DND-41 (cell line): ENCODE results near the gene ZNF451.

Experiments
- ATAC-seq: fragments of 200-7000 bp; cut with Tn5 transposase; 3 replicates; pipeline ENCODE4 v1.9.1; 2021; ENCODE audit warnings: low read depth; ENCODE audit not compliant: insufficient read depth
- DNase-seq: peaks from one replicate; pipeline ENCODE4 v3.0.0-alpha.2; 2020
- H2AFZ ChIP-seq: 2 replicates; pipeline ENCODE4 v1.6.0; 2012; ENCODE audit warnings: low read depth, low read length
- H3K27ac ChIP-seq: 2 replicates; pipeline ENCODE4 v1.5.1; 2012; ENCODE audit warnings: low read length, inconsistent platforms
- H3K27me3 ChIP-seq: fragments of 200-600 bp; sonication (generic); 2 replicates; pipeline ENCODE4 v1.6.0; 2012; ENCODE audit warnings: low read length, mild to moderate bottlenecking, inconsistent platforms; ENCODE audit not compliant: insufficient read depth, poor library complexity
- H3K36me3 ChIP-seq: 2 replicates; pipeline ENCODE4 v1.5.1; 2012; ENCODE audit warnings: low read length, inconsistent platforms; ENCODE audit not compliant: insufficient read depth
- H3K4me1 ChIP-seq: 2 replicates; pipeline ENCODE4 v1.5.1; 2012; ENCODE audit warnings: mild to moderate bottlenecking, low read length; ENCODE audit not compliant: insufficient read depth
- H3K4me2 ChIP-seq: 2 replicates; pipeline ENCODE4 v1.6.0; 2012; ENCODE audit warnings: mild to moderate bottlenecking, moderate library complexity, low read length, inconsistent platforms; ENCODE audit not compliant: insufficient read depth
- H3K4me3 ChIP-seq, 2 experiments: fragments of 200-600 bp in 1 of 2; shearing (Covaris generic) in 1 of 2; 2 replicates each; pipeline ENCODE4 v1.5.1; 2012 to 2016; ENCODE audit warnings: inconsistent platforms in 2 of 2, low read length in 2 of 2, mild to moderate bottlenecking in 2 of 2, low read depth in 1 of 2, moderate library complexity in 1 of 2
- H3K79me2 ChIP-seq: 2 replicates; pipeline ENCODE4 v1.6.0; 2012; ENCODE audit warnings: low read length, inconsistent platforms; ENCODE audit not compliant: insufficient read depth
- H3K9ac ChIP-seq: 2 replicates; pipeline ENCODE4 v1.6.0; 2012; ENCODE audit warnings: low read depth, mild to moderate bottlenecking, inconsistent platforms, low read length, moderate library complexity
- H3K9me3 ChIP-seq: 2 replicates; pipeline ENCODE4 v1.5.1; 2012; ENCODE audit warnings: low read length, moderate library complexity, mild to moderate bottlenecking, inconsistent platforms; ENCODE audit not compliant: insufficient read depth, severe bottlenecking
- H4K20me1 ChIP-seq: 2 replicates; pipeline ENCODE4 v1.6.0; 2012; ENCODE audit warnings: low read length; ENCODE audit not compliant: insufficient read depth
- CTCF ChIP-seq: IDR thresholded peaks from 2 replicates; pipeline ENCODE4 v1.5.1; 2012; ENCODE audit warnings: borderline replicate concordance, low read length, moderate library complexity, mild to moderate bottlenecking; ENCODE audit not compliant: poor library complexity, severe bottlenecking; ENCODE audit errors: extremely low read depth
- EZH2 ChIP-seq: IDR thresholded peaks from 3 replicates; pipeline ENCODE4 v1.6.1; 2012; ENCODE audit warnings: borderline replicate concordance, low read depth, mild to moderate bottlenecking, moderate library complexity, low read length, inconsistent platforms; ENCODE audit not compliant: severe bottlenecking

The ZNF451 gene

GRCh38 chr6:57127763-57128162 is 37.8 kb downstream of the ZNF451 start:
- Histone ChIP-seq H3K79me2 (peaks cover 3% of the 10 kb centered on the region; the same call in 1 of the 2 replicates), H2AFZ (no peak overlapping the region), H3K4me3 (no peak overlapping the region), H3K27ac (no peak overlapping the region), H3K9me3 (no peaks in the 10 kb centered on the region), H3K4me1 (no peaks in the 10 kb centered on the region), H3K9ac (no peak overlapping the region), H4K20me1 (no peaks in the 10 kb centered on the region; the same call in 1 of the 2 replicates), H3K36me3 (peaks cover 9% of the 10 kb centered on the region; the same call in 1 of the 2 replicates), H3K27me3 (no peaks in the 10 kb centered on the region), H3K4me2 (no peak overlapping the region)
- DNase-seq (no peak), ATAC-seq (no peak)
- TF ChIP-seq CTCF (no peak), EZH2 (no peak)

DNA sequence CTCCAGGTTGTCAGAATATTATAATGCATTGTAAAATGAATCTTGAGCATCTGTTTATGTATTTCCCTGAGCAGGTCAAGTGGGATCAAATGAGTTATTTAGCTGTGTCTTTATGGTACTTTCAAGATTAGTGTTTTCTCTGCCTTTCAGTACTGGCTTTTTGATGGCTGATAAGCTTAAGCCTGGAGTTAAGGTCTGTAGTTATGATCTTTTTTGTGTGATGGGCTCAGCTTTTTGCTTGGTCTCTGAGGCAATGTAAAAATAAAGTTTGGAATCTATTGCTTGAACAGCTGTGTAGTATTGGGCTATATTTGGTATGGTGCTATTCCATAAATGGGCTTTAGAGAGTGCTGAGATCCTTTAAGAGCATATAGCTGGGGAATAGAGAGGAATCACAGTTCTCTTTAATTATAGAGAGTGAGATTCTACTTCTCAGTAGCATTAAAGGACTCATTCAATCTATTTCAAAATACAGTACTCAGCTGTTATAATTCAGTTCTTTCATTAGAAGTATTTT is 40.7 kb downstream of the ZNF451 start:
- no peak for ATAC-seq
- TF ChIP-seq CTCF, result no peak
- TF ChIP-seq EZH2, result no peak
- no peak overlapping the region for H3K4me2 ChIP-seq
- no peaks in the 10 kb centered on the region for H4K20me1 ChIP-seq
- no peaks in the 10 kb centered on the region for H3K9me3 ChIP-seq
- peaks cover 3% of the 10 kb centered on the region; the same call in 1 of the 2 replicates for H3K79me2 ChIP-seq
- H3K9ac ChIP-seq, result no peak overlapping the region
- DNase-seq, result no peak
- H3K4me1 ChIP-seq, result no peaks in the 10 kb centered on the region
- peaks cover 30% of the 10 kb centered on the region for H3K36me3 ChIP-seq
- H3K27ac ChIP-seq, result no peak overlapping the region
- no peak overlapping the region for H2AFZ ChIP-seq
- no peak overlapping the region for H3K4me3 ChIP-seq
- H3K27me3 ChIP-seq, result no peaks in the 10 kb centered on the region

- no peak overlapping the region for H3K4me2 ChIP-seq
- ATAC-seq, result no peak
- H3K36me3 ChIP-seq, result peaks cover 37% of the 10 kb centered on the region
- TF ChIP-seq CTCF, result no peak
- TF ChIP-seq EZH2, result no peak
- H3K4me1 ChIP-seq, result no peaks in the 10 kb centered on the region
- no peaks in the 10 kb centered on the region for H3K79me2 ChIP-seq
- H2AFZ ChIP-seq, result no peak overlapping the region
- no peaks in the 10 kb centered on the region for H4K20me1 ChIP-seq
- no peak overlapping the region for H3K9ac ChIP-seq
- H3K9me3 ChIP-seq, result no peaks in the 10 kb centered on the region
- no peak overlapping the region for H3K27ac ChIP-seq
- no peaks in the 10 kb centered on the region for H3K27me3 ChIP-seq
- H3K4me3 ChIP-seq, result no peak overlapping the region
- DNase-seq, result no peak
Measured at GRCh38 chr6:57134954-57135353, 45.0 kb downstream of the ZNF451 start.
